GDM1 (cell line): Measurements from ENCODE around the gene ANKRD62.
"Not testable (repeated sequence)": the region's sequence is repeated elsewhere in the genome, so short reads cannot be mapped to it uniquely, and the experiment has no call there.

ENCODE experiments used
- DNase-seq: peaks from one replicate; lab custom pipeline; 2025; lab: John Stamatoyannopoulos, UW

ANKRD62 gene

GRCh38 chr18:12066910-12067511 lies 26.6 kb upstream of the ANKRD62 start:
- no peak for DNase-seq

DNA sequence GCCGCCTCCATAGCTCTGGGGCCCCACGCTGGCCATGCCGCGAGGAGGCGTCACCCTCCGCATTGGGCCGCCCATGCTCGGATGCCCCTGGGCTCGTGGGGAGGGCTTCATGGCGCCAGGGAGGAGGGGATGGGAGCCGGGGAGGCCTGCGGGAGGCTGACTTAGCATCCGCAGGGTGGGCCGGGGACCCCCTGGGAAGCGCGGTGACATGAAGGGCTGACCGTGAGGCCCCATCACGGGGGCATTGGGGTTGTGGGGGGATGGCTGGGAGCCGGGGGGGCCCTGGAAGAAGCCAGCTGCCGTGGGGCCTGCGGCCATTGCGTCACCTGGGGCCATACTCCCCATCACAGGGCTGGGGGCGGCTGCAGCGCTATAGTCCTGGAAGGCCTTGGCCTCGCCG lies 26.0 kb upstream of the ANKRD62 start:
- DNase-seq = no peak

DNA sequence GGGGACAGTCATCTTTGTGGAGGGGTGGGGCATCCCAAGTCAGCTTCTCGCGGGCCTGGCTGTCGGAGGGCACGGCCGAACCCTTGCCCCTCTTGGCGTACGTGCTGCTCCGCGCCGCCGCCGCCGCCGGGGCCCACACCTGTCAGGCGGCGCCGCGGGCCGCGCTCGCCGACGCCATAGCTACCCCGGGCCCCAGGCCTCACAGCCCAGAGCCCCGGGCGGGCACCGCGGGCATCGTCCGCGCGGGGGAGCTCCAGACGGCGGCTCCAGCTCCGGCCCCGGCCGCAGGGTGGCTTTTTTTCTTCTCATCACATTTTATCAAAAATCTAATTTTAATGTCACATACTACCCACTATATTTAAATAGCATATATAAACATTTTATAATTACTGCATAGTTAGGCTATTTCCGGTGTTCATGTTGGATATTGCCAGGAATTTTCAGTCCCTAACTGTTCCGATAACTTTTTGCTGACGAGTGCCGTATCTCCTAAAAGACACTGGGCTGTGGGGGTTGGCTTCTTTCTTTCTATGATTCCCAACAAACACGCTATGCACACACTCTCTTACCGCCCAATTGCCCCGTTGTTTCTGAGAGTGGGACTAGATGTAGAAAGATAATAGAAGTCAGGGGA lies 25.2 kb upstream of the ANKRD62 start:
- not testable (repeated sequence) for DNase-seq

DNA sequence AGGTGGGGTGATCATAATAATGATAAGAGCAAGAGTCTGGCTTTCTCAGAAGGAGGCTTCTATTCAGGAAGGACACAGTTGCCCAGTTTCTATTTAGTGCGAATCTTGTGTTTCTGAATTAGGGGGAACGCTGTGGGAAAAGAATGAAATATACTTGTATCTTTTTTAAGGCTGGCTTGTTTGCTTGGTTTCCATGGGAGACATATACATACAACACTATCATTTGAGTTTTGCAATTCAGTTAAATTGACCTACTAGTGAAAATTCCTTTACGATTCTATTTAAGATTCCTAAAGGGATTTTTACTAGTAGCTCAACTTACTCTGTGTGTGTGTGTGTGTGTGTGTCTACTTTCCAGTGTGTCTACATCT lies 24.7 kb upstream of the ANKRD62 start:
- no peak for DNase-seq

GRCh38 chr18:12071066-12071465 lies 22.6 kb upstream of the ANKRD62 start:
- DNase-seq = not testable (repeated sequence)

- no peak for DNase-seq
Measured at GRCh38 chr18:12072996-12073395, 20.6 kb upstream of the ANKRD62 start.

DNA sequence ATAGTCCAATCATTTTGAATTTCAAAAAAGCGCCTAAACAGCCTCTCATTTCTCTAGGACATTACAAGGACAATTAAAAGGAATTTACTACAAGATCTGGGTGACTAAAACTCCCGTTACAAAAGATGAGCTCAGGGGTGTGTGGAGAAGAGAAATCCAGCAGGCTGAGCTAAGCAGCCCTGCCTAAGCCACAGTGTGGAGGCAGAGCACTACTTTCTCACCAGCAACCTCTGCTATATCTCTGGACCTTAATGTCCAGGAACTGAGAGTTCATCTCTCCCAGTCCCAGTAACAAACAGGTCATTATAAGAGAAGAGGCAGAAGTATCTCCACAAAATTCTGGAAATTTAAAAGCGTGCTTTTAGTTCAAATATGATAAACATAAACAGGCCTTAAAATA lies 18.9 kb upstream of the ANKRD62 start:
- no peak for DNase-seq

- no peak for DNase-seq
Measured at GRCh38 chr18:12076424-12077140, 17.1 kb upstream of the ANKRD62 start.

DNA sequence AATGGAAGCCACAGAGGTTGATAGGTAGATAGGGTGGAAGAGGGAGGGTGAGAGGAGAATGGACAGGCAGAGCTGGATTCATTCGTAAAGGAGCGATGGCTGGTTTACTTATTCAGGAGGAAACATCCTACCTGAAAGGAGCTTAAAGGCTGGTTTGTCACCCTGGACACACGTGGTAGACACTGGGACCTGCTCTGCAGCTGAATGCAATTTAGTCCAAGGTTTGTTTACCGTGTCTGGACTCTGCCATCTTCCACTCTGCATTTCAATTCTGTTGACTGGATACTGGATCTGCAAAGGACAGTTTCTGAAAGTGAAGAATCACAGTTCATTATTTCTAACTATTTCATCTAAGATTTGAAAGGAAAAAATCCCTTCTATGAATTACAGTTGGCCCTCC lies 15.6 kb upstream of the ANKRD62 start:
- not testable (repeated sequence) for DNase-seq

GRCh38 chr18:12079491-12080237 lies 14.0 kb upstream of the ANKRD62 start:
- DNase-seq = no peak

DNA sequence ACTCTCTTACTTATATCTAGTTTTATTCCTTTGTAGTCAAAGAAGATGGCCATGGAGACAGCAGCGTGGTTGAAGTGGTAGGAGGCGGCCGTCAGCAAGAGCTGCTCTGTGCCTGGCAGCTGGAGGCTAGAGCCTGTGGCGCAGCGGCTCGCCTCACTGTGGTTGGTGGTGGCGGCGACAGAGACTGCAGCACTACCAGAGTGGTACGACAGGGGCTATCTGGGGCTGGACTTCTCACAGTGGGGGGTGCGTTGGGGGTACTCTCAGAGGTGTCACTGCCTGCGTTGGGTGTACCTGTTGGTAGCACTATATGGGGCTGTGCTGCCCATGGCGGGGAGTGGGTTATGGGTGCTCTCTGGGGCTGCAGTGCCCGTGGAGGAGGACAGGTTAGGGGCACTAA lies 8.5 kb upstream of the ANKRD62 start:
- no peak for DNase-seq

GRCh38 chr18:12085786-12086185 lies 7.9 kb upstream of the ANKRD62 start:
- DNase-seq = no peak

DNA sequence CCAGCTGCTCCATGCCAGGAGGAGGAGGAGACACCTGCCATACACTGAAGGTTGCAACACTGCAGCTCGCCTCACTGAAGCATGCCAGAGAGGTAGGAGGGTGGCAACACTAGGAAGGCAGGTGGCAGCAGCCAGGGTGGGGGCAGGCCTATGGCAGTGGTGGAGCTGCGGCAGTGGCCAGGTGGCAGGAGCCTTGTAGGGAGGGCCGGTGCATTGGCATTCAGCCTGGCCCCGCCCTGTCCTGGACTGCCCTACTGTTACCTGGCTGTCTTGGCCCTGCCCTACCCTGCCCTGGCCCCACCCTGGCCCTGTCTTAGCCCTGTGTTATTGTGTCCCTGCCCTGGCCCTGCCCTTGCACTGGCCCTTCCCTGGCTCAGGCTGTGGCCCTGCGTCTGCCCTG lies 7.4 kb upstream of the ANKRD62 start:
- no peak for DNase-seq

GRCh38 chr18:12086677-12087470 lies 6.8 kb upstream of the ANKRD62 start:
- no peak for DNase-seq

GRCh38 chr18:12087471-12088025 lies 6.1 kb upstream of the ANKRD62 start:
- DNase-seq = no peak

DNA sequence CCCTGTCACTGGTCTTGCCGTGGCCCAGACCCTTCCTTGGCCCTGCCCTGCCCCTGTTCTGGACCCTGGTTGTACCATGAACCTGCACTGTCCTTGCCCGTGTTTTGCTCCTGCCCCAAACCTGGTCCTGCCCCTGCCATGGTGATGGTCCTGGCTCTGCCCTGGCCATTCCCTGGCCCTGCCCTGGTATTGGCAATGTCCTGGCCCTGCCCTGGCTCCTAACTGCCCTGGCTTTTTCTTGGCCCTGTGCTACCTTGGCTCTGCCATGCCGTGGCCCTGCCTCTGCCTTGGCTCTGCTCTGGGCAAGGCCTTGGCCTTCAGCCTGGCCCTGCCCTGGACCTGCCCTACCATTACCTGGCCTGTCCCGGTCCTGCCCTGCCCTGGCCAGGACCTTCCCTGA lies 5.5 kb upstream of the ANKRD62 start:
- no peak for DNase-seq

DNA sequence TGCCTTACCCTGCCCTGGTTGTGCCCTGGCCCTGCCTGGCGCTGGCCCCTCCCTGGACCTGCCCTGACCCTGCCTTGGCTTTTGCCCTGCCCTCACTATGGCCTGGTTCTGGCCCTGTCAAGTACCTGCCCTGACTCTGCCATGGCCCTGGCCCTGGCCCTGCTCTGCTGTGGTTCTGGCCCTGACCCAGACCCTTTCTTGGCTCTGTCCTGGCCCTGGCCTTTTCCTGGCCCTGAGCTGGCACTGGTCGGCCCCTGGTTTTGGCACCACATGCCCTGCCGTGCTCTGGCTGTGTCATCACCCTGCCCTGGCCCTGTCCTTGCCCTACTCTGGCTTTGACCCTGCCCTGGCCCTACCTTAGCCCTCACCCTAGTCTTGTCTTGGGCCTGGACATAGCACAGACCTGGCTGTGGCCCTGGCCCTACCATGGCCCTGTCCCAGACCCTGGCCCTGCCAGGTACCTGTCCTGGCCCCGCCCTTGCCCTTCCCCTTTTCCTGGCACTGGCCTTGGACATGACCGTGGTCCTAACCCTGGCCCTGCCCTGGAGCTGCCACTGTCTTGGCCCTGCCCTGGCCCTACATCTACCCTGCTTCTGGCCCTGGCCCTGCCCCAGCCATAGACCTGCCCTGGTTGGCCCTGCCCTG lies 4.8 kb upstream of the ANKRD62 start:
- DNase-seq = no peak

- no peak for DNase-seq
Measured at GRCh38 chr18:12091538-12092141, 2.0 kb upstream of the ANKRD62 start.

DNA sequence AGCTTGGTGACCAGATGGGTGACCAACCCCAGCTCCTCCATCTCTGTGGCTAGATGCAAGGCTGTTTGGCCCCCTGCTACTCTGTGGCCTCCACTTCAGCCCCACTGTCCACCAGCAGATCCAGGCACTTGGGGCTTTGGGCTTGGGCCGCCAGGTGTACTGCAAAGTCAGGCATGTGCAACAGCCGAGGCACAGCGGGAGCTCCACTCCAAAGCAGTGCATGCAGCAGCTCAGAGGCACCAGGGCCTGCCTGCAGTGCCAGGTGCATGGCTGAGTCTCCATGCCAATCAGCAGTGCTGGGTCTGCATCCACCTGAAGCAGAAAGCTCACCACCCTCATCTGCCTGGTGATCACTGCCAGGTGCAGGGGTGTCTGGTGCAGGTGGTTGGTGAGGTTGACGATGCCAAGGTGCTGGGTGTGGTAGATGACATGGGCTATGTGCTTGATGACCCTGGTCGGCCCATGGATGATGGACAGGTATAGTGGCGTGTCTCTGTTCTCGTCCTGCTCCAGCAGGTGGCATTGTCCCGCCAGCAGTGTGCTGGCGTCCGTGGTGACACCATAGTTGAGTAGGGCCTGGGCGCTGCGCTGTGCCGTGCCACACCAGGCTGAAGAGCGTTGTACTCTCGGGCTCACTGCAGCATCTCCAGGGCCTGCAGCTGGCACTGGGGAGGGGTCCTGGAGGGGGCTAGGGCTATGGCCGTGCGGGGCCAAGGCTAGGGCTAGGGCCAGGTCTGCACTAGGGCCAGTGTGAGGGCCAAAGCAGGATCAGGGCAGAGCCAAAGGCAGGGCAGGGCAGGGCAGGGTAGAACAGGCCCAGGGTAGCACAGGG lies 1.0 kb upstream of the ANKRD62 start:
- DNase-seq = peak; percentile 64

DNA sequence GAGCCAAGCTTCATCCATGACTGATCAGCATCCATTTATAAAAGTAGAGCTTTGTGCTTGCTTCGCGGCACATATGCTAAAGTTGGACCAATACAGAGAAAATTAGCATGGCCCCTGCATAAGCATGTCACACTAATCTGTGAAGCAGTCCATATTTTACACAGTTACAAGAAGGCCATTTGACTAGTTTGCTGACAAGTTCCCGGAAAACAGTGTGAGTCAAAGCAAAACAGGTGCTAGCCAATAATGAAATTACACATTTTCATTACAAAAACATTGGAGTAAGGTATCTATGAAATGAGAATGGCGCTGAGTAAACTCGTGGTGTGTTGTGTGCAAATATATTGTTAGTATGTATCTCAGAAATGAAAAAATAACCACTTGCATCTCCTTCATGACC lies 4.7 kb downstream of the ANKRD62 start:
- DNase-seq = no peak
